CD4-positive, alpha-beta T cell (primary cell): ENCODE measurements around the gene WDR82. TPM values are rescaled to one million over a fixed set of nuclear protein-coding genes. Genes with fewer than 3 reads are reported as not detected.
"Not testable (repeated sequence)": the region's sequence is repeated elsewhere in the genome, so short reads cannot be mapped to it uniquely, and the experiment has no call there.

ENCODE experiments used
- ATAC-seq: fragments of 200-7000 bp; cut with Tn5 transposase; one replicate; pipeline ENCODE4 v1.10.0; 2022; ENCODE audit warnings: mild to moderate bottlenecking; ENCODE audit not compliant: poor library complexity
- CTCF ChIA-PET: fragments of 350-600 bp; sonication (Branson Sonifier 250); formaldehyde crosslinking; loops from one replicate; lab custom pipeline; 2021; ENCODE audit warnings: antibody characterized with exemption, inconsistent platforms; lab: Charles Lee
- POLR2A ChIA-PET: fragments of 350-600 bp; sonication (Branson Sonifier 250); formaldehyde crosslinking; loops from one replicate; lab custom pipeline; 2021; ENCODE audit warnings: antibody characterized with exemption, inconsistent platforms; lab: Charles Lee
- DNase-seq, 14 experiments: peaks; one replicate each; pipeline ENCODE4 v3.0.0-alpha.2; 2013 to 2020; ENCODE audit warnings: mixed read lengths in 2 of 14
- H3K27ac ChIP-seq, 2 donors: one replicate each; pipeline versions ENCODE4 v1.5.1 to v1.7.0; 2013; ENCODE audit warnings: low read length in 2 of 2, low read depth in 1 of 2, mild to moderate bottlenecking in 1 of 2
- H3K27me3 ChIP-seq, 2 experiments: 1 replicate in 1 of 2; 2 replicates in 1 of 2; pipeline versions ENCODE4 v1.6.1 to v1.7.0; 2013; ENCODE audit warnings: low read length in 2 of 2, control low read depth in 1 of 2, mild to moderate bottlenecking in 1 of 2, moderate library complexity in 1 of 2; ENCODE audit not compliant: insufficient read depth in 2 of 2, control insufficient read depth in 1 of 2
- H3K36me3 ChIP-seq: one replicate; pipeline ENCODE4 v1.6.1; 2013; ENCODE audit warnings: low read length, control low read depth; ENCODE audit not compliant: insufficient read depth
- H3K4me1 ChIP-seq: one replicate; pipeline ENCODE4 v1.6.1; 2013; ENCODE audit warnings: low read length, control low read depth; ENCODE audit not compliant: insufficient read depth
- H3K4me3 ChIP-seq: one replicate; pipeline ENCODE4 v1.5.1; 2013; ENCODE audit warnings: mild to moderate bottlenecking, low read length, moderate library complexity
- H3K9me3 ChIP-seq, 2 experiments: 1 replicate in 1 of 2; 2 replicates in 1 of 2; pipeline versions ENCODE4 v1.6.1 to v1.7.0; 2013; ENCODE audit warnings: low read length in 2 of 2, mild to moderate bottlenecking in 2 of 2, control low read depth in 1 of 2, moderate library complexity in 1 of 2; ENCODE audit not compliant: control insufficient read depth in 1 of 2, insufficient read depth in 1 of 2
- H3K27ac Mint-ChIP-seq: one replicate; pipeline ENCODE4 v1.8.0; 2020; ENCODE audit warnings: mixed read lengths
- H3K27me3 Mint-ChIP-seq: one replicate; pipeline ENCODE4 v1.8.0; 2021; ENCODE audit warnings: mixed read lengths
- H3K36me3 Mint-ChIP-seq: one replicate; pipeline ENCODE4 v1.8.0; 2021; ENCODE audit warnings: low read depth, mixed read lengths
- H3K4me1 Mint-ChIP-seq: one replicate; pipeline ENCODE4 v1.8.0; 2021; ENCODE audit warnings: low read depth, mixed read lengths
- H3K4me3 Mint-ChIP-seq: one replicate; pipeline ENCODE4 v1.8.0; 2020; ENCODE audit warnings: mild to moderate bottlenecking, mixed read lengths
- H3K9me3 Mint-ChIP-seq: one replicate; pipeline ENCODE4 v1.8.0; 2020; ENCODE audit warnings: mixed read lengths
- CTCF ChIP-seq: fragments of 200-600 bp; IDR thresholded peaks from one replicate; pipeline ENCODE4 v1.8.0; 2022; ENCODE audit warnings: antibody characterized with exemption, mild to moderate bottlenecking
- intact Hi-C, 2 experiments: fragments of 100-400 bp; cut with DNase I in 1 of 2; cut with micrococcal nuclease in 1 of 2; formaldehyde crosslinking; loops; one replicate each; pipeline versions ENCODE4 v1.15.1 to v1.9.0; 2023 to 2025; cut with DNase I, micrococcal nuclease
- total RNA-seq, 174 experiments: library from RNA in 2 of 174; stranded (reverse) in 2 of 174; gene quantifications; one replicate each; pipeline ENCODE4 v1.2.3 and lab custom pipeline; 2021 to 2026

WDR82 gene
- total RNA-seq, 2 experiments from 2014 or later, result 114 TPM

DNA sequence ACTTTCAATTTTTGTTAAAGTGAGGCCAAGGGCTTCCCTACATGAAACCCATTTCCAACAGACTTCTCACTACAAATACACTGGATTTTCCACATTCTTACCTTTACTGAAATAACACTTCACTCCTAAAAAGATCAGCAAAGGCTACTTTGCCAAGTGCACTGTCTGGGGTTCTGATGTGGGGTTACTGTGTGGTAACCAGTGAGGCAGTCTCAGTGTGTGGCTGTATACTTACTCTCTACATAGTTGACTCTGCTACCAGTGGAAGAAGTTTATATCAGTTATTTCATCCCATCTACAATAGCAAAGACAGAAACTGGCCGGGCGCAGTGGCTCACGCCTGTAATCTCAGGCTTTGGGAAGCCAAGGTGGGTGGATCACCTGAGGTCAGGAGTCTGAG is 5.6 kb downstream of the WDR82 start:
- H3K27ac ChIP-seq, result peak overlapping the region; percentile 70 to 75
- Mint-ChIP-seq H3K4me1 (peaks cover 82% of the 10 kb centered on the region), H3K9me3 (no peaks in the 10 kb centered on the region), H3K4me3 (peak overlapping the region; percentile 89), H3K27ac (peak overlapping the region; percentile 92), H3K36me3 (peaks cover 90% of the 10 kb centered on the region), H3K27me3 (no peaks in the 10 kb centered on the region)
- peak in 1 of 14 experiments; percentile 39 for DNase-seq
- CTCF ChIA-PET, result interaction anchor here (1.0 to 4.0 kb wide), 5 partner anchors 19 to 52 kb away, joined by 3 to 27 read pairs (median 5); no protein-coding TSS in a partner anchor
- POLR2A ChIA-PET, result interaction anchor here (1.0 to 5.9 kb wide), 8 partner anchors 9 to 34 kb away, joined by 4 to 131 read pairs (median 18); partner anchors contain the start of genes GLYCTK, PPM1M and TWF2
- no peaks in the 10 kb centered on the region for H3K9me3 ChIP-seq
- peaks cover 61% of the 10 kb centered on the region for H3K4me1 ChIP-seq
- ATAC-seq, result peak; percentile 24
- TF ChIP-seq CTCF, result no peak
- intact Hi-C loops, result loop anchor here in 1 of 2 experiments (10.0 kb wide), 1 partner anchor 62 kb away; no protein-coding TSS in a partner anchor
- H3K27me3 ChIP-seq, result no peaks in the 10 kb centered on the region
- peaks cover 48% of the 10 kb centered on the region for H3K36me3 ChIP-seq
- H3K4me3 ChIP-seq, result peak overlapping the region; percentile 98

GRCh38 chr3:52272172-52272571 is 6.3 kb downstream of the WDR82 start:
- DNase-seq, result not testable (repeated sequence)

GRCh38 chr3:52270252-52270754 is 8.1 kb downstream of the WDR82 start:
- TF ChIP-seq CTCF, result no peak
- no peaks in the 10 kb centered on the region for H3K27me3 Mint-ChIP-seq
- Histone ChIP-seq H3K27me3 (no peaks in the 10 kb centered on the region), H3K4me1 (peaks cover 67% of the 10 kb centered on the region), H3K27ac (peak overlapping the region; percentile 70 to 75), H3K9me3 (no peaks in the 10 kb centered on the region), H3K36me3 (peaks cover 71% of the 10 kb centered on the region), H3K4me3 (peak overlapping the region; percentile 44)
- peaks cover 91% of the 10 kb centered on the region for H3K4me1 Mint-ChIP-seq
- peaks cover 94% of the 10 kb centered on the region for H3K36me3 Mint-ChIP-seq
- no peak for ATAC-seq
- POLR2A ChIA-PET, result interaction anchor here (0.7 to 5.9 kb wide), 12 partner anchors 9 to 69 kb away, joined by 4 to 131 read pairs (median 8); partner anchors contain the start of genes GLYCTK, PPM1M and TWF2
- H3K27ac Mint-ChIP-seq, result peak overlapping the region; percentile 92
- intact Hi-C loops, result loop anchor here (2.0 to 10.0 kb wide), 3 partner anchors 14 to 64 kb away; partner anchors contain the start of gene TWF2 (in 1 of the 2)
- CTCF ChIA-PET, result interaction anchor here (0.9 to 4.0 kb wide), 10 partner anchors 8 to 69 kb away, joined by 3 to 27 read pairs (median 5); partner anchors contain the start of gene WDR82
- no peaks in the 10 kb centered on the region for H3K9me3 Mint-ChIP-seq
- no peak for DNase-seq
- peak overlapping the region; percentile 87 for H3K4me3 Mint-ChIP-seq

More at GRCh38 chr3:52272172-52272571, 6.3 kb downstream of the WDR82 start:
- Histone ChIP-seq H3K4me1 (peaks cover 62% of the 10 kb centered on the region), H3K27ac (peak overlapping the region; percentile 70 to 75), H3K4me3 (peak overlapping the region; percentile 98), H3K36me3 (peaks cover 54% of the 10 kb centered on the region)
- not testable (repeated sequence) for H3K9me3 Mint-ChIP-seq, H3K9me3 ChIP-seq, ATAC-seq, H3K27me3 Mint-ChIP-seq, H3K27me3 ChIP-seq
- CTCF ChIA-PET, result interaction anchor here (0.8 to 4.0 kb wide), 8 partner anchors 19 to 67 kb away, joined by 3 to 27 read pairs (median 5); partner anchors contain the start of gene PPM1M
- POLR2A ChIA-PET, result interaction anchor here (1.0 to 5.9 kb wide), 8 partner anchors 9 to 33 kb away, joined by 4 to 131 read pairs (median 18); partner anchors contain the start of genes GLYCTK, PPM1M and TWF2
- Mint-ChIP-seq H3K36me3 (peaks cover 91% of the 10 kb centered on the region), H3K27ac (peak overlapping the region; percentile 92), H3K4me1 (peaks cover 84% of the 10 kb centered on the region), H3K4me3 (peak overlapping the region; percentile 87)
- intact Hi-C loops, result loop anchor here in 1 of 2 experiments (10.0 kb wide), 1 partner anchor 63 kb away; no protein-coding TSS in a partner anchor
